Measurements from ENCODE around the gene IFNGR2.

GRCh38 chr21:33398361-33398760 lies 4.9 kb upstream of the IFNGR2 start:
- no peak for TF ChIP-seq CTCF (IDR thresholded peaks at IDR 0.05; ENCODE audit: borderline replicate concordance, extremely low read depth, low read length, poor library complexity, severe bottlenecking)
- no peak for TF ChIP-seq EZH2 (IDR thresholded peaks at IDR 0.05; ENCODE audit: borderline replicate concordance, low read depth, low read length, severe bottlenecking)

Measured in DND-41 (cell line).